HepG2 (cell line): ENCODE measurements around the gene SLC23A2. TPM values are rescaled to one million over a fixed set of nuclear protein-coding genes. Genes with fewer than 3 reads are reported as not detected.
A peak's percentile ranks its signal among the peaks of the same experiment; 100 is the strongest.

Experiments used
- KAT2B ChIP-seq: fragments of 150-350 bp; IDR thresholded peaks from 2 replicates; pipeline ENCODE4 v1.6.1; 2014; ENCODE audit warnings: low read depth, low read length, borderline replicate concordance
- MEIS2 ChIP-seq: sonication (generic); formaldehyde crosslinking; IDR thresholded peaks from 2 replicates; pipeline ENCODE4 v1.9.0; 2021; ENCODE audit warnings: mild to moderate bottlenecking, missing genetic modification reagents
- POGZ ChIP-seq: sonication (generic); formaldehyde crosslinking; IDR thresholded peaks from 2 replicates; pipeline ENCODE4 v1.4.0; 2020; ENCODE audit warnings: mild to moderate bottlenecking, missing genetic modification reagents
- TMF1 ChIP-seq: sonication (generic); formaldehyde crosslinking; IDR thresholded peaks from 2 replicates; pipeline ENCODE4 v1.8.1; 2022; ENCODE audit warnings: low read depth, missing genetic modification reagents
- ZBTB7A ChIP-seq: sonication (generic); formaldehyde crosslinking; IDR thresholded peaks from 2 replicates; pipeline ENCODE4 v1.8.0; 2022; ENCODE audit warnings: mild to moderate bottlenecking, missing genetic modification reagents
- ZNF550 ChIP-seq: sonication (generic); formaldehyde crosslinking; IDR thresholded peaks from 2 replicates; pipeline ENCODE4 v1.4.0; 2020; ENCODE audit warnings: mild to moderate bottlenecking, missing genetic modification reagents, borderline replicate concordance
- ZNF564 ChIP-seq: sonication (generic); formaldehyde crosslinking; IDR thresholded peaks from 2 replicates; pipeline ENCODE4 v1.8.1; 2023; ENCODE audit warnings: mild to moderate bottlenecking, missing genetic modification reagents
- ZNF724P ChIP-seq: sonication (generic); formaldehyde crosslinking; IDR thresholded peaks from 2 replicates; pipeline ENCODE4 v1.8.0; 2022; ENCODE audit warnings: missing genetic modification reagents, borderline replicate concordance
- polyA plus RNA-seq, 8 experiments: library from polyadenylated mRNA; depleted of rRNA in 3 of 8; stranded (reverse) in 7 of 8; unstranded in 1 of 8; fragments of >200 nt; fragmentation: Illumina TruSeq in 4 of 8; extraction: Trizol in 4 of 8; gene quantifications; 2 replicates each; pipeline versions ENCODE4 v1.2.1 to v1.2.3, GENCODE V29; 2011 to 2016; ENCODE audit warnings: low read depth in 4 of 8, missing spikeins in 1 of 8, mixed read lengths in 1 of 8; ENCODE audit not compliant: insufficient read depth in 1 of 8
- total RNA-seq, 5 experiments: library from RNA; depleted of rRNA; stranded (reverse); fragments of >200 nt; fragmentation: Illumina TruSeq; extraction: Trizol; gene quantifications; 2 replicates each; pipeline ENCODE4 v1.2.3, GENCODE V29; 2016; ENCODE audit warnings: low read depth in 1 of 5
- TF ChIP-seq, protein P1 (sequence below): sonication (generic); formaldehyde crosslinking; IDR thresholded peaks from 2 replicates; pipeline ENCODE4 v1.5.0; 2020; ENCODE audit warnings: missing genetic modification reagents
- TF ChIP-seq, protein P2 (sequence below), 2 experiments: sonication (generic) in 1 of 2; formaldehyde crosslinking in 1 of 2; IDR thresholded peaks; 2 replicates each; pipeline versions ENCODE4 v1.4.0 to v1.6.1; 2016 to 2020; ENCODE audit warnings: borderline replicate concordance in 1 of 2, low read depth in 1 of 2, mild to moderate bottlenecking in 1 of 2, missing genetic modification reagents in 1 of 2
- TF ChIP-seq, protein P3 (sequence below): sonication (generic); formaldehyde crosslinking; IDR thresholded peaks from 2 replicates; pipeline ENCODE4 v1.5.1; 2020; ENCODE audit warnings: mild to moderate bottlenecking, missing genetic modification reagents, moderate library complexity
- TF ChIP-seq, protein P4 (sequence below): sonication (generic); formaldehyde crosslinking; IDR thresholded peaks from 2 replicates; pipeline ENCODE4 v1.4.0; 2020; ENCODE audit warnings: mild to moderate bottlenecking, missing genetic modification reagents
- TF ChIP-seq, protein P5 (sequence below): sonication (generic); formaldehyde crosslinking; IDR thresholded peaks from 2 replicates; pipeline ENCODE4 v1.8.0; 2022; ENCODE audit warnings: mild to moderate bottlenecking, missing genetic modification reagents, moderate library complexity

SLC23A2 gene
- total and polyA plus RNA-seq, 2 of the 13 experiments (the other 11 are each of a cell fraction or from before 2014, with no cell fraction given), result 42.2 to 51.2 TPM

DNA sequence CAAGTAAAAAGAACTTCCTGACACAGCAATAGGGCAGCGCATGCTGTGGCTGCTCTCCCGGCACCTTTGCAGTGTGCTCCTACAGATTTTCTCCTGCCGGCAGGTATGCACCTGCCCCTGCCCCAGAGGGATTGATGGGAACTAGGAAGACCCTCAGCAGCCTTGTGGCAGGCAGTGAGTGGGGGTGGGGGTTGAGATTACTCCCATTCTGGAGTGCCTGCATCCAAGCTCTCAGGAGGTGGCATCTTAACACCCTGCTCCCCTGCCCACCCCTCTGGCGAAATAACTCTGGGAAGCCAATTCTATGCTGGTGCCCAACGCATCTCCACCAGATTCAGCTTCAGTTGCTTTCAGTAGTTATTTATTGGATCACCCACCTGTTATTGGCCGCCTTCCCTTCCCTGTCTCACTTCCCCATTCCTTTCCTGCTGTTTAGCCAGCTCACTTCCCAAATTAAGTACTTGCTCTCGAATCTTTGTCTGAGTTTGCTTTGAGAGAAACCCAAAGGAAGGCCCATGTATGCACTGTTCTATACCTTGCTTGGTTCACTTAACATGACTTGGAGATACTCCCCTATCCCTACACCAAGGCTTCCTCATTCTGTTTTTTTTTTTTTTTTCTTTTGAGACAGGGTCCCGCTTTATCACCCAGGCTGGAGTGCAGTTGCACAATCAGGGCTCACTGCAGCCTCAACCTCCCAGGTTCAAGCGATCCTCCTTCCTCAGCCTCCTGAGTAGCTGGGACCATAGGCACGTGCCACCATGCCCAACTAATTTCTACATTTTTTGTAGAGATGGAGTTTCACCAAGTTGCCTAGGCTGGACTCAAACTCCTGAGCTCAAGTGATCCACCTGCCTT, 29.3 kb upstream of the SLC23A2 start (continued):
- TF ChIP-seq KAT2B, result no peak
- TF ChIP-seq ZBTB7A (CRISPR knock-in tag), result 0 out of 2 replicates have a peak, but pooled peaks have one; percentile 69
- TF ChIP-seq, protein P1, sequence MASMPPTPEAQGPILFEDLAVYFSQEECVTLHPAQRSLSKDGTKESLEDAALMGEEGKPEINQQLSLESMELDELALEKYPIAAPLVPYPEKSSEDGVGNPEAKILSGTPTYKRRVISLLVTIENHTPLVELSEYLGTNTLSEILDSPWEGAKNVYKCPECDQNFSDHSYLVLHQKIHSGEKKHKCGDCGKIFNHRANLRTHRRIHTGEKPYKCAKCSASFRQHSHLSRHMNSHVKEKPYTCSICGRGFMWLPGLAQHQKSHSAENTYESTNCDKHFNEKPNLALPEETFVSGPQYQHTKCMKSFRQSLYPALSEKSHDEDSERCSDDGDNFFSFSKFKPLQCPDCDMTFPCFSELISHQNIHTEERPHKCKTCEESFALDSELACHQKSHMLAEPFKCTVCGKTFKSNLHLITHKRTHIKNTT (CRISPR knock-in tag), result no peak
- TF ChIP-seq ZNF550, result no peak
- no peak for TF ChIP-seq TMF1 (CRISPR knock-in tag)
- TF ChIP-seq POGZ (CRISPR knock-in tag), result no peak
- TF ChIP-seq, protein P2, sequence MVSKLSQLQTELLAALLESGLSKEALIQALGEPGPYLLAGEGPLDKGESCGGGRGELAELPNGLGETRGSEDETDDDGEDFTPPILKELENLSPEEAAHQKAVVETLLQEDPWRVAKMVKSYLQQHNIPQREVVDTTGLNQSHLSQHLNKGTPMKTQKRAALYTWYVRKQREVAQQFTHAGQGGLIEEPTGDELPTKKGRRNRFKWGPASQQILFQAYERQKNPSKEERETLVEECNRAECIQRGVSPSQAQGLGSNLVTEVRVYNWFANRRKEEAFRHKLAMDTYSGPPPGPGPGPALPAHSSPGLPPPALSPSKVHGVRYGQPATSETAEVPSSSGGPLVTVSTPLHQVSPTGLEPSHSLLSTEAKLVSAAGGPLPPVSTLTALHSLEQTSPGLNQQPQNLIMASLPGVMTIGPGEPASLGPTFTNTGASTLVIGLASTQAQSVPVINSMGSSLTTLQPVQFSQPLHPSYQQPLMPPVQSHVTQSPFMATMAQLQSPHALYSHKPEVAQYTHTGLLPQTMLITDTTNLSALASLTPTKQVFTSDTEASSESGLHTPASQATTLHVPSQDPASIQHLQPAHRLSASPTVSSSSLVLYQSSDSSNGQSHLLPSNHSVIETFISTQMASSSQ (IDR thresholded peaks at IDR 0.05; ENCODE audit: low read depth), result no peak
- TF ChIP-seq, protein P2 (CRISPR knock-in tag; IDR thresholded peaks at IDR 0.05; ENCODE audit: borderline replicate concordance), result no peak
- TF ChIP-seq ZNF564 (CRISPR knock-in tag), result no peak
- TF ChIP-seq, protein P3, sequence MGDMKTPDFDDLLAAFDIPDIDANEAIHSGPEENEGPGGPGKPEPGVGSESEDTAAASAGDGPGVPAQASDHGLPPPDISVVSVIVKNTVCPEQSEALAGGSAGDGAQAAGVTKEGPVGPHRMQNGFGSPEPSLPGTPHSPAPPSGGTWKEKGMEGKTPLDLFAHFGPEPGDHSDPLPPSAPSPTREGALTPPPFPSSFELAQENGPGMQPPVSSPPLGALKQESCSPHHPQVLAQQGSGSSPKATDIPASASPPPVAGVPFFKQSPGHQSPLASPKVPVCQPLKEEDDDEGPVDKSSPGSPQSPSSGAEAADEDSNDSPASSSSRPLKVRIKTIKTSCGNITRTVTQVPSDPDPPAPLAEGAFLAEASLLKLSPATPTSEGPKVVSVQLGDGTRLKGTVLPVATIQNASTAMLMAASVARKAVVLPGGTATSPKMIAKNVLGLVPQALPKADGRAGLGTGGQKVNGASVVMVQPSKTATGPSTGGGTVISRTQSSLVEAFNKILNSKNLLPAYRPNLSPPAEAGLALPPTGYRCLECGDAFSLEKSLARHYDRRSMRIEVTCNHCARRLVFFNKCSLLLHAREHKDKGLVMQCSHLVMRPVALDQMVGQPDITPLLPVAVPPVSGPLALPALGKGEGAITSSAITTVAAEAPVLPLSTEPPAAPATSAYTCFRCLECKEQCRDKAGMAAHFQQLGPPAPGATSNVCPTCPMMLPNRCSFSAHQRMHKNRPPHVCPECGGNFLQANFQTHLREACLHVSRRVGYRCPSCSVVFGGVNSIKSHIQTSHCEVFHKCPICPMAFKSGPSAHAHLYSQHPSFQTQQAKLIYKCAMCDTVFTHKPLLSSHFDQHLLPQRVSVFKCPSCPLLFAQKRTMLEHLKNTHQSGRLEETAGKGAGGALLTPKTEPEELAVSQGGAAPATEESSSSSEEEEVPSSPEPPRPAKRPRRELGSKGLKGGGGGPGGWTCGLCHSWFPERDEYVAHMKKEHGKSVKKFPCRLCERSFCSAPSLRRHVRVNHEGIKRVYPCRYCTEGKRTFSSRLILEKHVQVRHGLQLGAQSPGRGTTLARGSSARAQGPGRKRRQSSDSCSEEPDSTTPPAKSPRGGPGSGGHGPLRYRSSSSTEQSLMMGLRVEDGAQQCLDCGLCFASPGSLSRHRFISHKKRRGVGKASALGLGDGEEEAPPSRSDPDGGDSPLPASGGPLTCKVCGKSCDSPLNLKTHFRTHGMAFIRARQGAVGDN (CRISPR knock-in tag), result peak; percentile 42
- no peak for TF ChIP-seq ZNF724P (CRISPR knock-in tag)
- TF ChIP-seq, protein P4, sequence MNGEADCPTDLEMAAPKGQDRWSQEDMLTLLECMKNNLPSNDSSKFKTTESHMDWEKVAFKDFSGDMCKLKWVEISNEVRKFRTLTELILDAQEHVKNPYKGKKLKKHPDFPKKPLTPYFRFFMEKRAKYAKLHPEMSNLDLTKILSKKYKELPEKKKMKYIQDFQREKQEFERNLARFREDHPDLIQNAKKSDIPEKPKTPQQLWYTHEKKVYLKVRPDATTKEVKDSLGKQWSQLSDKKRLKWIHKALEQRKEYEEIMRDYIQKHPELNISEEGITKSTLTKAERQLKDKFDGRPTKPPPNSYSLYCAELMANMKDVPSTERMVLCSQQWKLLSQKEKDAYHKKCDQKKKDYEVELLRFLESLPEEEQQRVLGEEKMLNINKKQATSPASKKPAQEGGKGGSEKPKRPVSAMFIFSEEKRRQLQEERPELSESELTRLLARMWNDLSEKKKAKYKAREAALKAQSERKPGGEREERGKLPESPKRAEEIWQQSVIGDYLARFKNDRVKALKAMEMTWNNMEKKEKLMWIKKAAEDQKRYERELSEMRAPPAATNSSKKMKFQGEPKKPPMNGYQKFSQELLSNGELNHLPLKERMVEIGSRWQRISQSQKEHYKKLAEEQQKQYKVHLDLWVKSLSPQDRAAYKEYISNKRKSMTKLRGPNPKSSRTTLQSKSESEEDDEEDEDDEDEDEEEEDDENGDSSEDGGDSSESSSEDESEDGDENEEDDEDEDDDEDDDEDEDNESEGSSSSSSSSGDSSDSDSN, result no peak
- TF ChIP-seq MEIS2 (CRISPR knock-in tag), result no peak
- TF ChIP-seq, protein P5, sequence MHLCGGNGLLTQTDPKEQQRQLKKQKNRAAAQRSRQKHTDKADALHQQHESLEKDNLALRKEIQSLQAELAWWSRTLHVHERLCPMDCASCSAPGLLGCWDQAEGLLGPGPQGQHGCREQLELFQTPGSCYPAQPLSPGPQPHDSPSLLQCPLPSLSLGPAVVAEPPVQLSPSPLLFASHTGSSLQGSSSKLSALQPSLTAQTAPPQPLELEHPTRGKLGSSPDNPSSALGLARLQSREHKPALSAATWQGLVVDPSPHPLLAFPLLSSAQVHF (CRISPR knock-in tag), result no peak
